AG08395 (cell line): ENCODE results near the gene SOD1.
A peak's percentile ranks its signal among the peaks of the same experiment; 100 is the strongest.
"Not testable (repeated sequence)": the region's sequence is repeated elsewhere in the genome, so short reads cannot be mapped to it uniquely, and the experiment has no call there.

Experiments used
- DNase-seq: peaks from one replicate; pipeline ENCODE4 v3.0.0; 2012; ENCODE audit warnings: mixed read lengths, low spot score

Gene SOD1

DNA sequence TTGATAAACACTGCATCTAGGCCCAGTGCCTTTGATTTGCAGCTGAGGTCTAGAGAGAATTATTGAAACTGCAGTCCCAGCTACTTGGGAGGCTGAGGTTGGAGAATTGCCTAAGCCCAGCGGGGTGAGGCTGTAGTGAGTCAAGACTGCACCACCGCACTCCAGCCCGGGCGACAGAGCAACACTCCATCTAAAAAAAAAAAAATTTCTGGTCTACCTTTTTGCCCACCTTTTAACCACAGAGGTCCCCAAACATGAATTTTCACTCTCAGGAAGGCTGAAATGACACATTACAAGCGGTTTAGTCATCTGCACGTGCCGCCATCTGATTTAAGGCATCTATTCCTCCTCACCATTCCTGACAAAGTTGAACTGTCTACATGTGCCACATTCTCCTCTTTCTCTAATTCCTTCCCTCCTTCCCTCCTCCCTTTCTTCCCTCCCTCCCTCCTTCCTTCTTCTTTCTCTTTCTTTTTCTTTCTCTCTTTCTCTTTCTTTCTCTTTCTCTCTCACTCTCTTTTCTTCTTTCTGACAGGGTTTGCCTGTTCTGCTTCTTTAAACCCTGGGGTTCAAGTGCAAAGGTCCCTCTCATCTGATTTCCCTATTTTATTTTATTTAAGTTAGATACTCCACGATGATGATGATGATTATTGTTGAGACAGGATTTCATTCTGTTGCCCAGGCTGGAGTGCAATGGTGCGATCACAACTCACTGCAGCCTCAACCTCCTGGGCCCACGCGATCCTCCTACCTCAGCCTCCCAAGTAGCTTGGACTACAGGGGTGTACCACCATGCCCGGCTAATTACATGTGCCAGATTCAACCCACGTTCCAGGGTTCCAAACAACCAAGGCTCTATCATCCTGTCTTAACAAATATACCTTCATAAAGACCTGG, 3.0 kb upstream of the SOD1 start:
- no peak for DNase-seq

DNA sequence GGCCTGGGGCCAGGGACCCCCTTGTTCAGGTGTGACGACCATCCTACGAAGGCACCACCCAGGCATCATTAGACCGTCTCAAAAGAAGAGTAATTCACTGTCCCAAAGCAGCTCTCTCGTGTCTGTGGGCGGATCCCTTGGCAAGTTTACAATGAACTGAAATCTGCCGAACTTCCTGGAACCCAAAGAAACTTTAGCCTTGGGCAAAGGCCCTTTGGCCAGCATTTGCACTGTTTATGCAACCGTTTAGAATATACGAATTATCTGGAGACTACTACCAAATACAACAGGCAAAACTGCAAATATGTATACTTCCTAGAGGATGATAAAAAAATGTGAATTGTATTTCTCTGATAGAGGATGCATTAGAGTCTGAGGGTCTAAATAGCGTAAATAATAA, 1.4 kb upstream of the SOD1 start:
- DNase-seq = no peak

DNA sequence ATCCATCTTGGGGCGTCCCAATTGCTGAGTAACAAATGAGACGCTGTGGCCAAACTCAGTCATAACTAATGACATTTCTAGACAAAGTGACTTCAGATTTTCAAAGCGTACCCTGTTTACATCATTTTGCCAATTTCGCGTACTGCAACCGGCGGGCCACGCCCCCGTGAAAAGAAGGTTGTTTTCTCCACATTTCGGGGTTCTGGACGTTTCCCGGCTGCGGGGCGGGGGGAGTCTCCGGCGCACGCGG, 282 bp upstream of the SOD1 start:
- no peak for DNase-seq

GRCh38 chr21:31660259-31660565, 719 bp downstream of the SOD1 start:
- peak; percentile 61 for DNase-seq

GRCh38 chr21:31660591-31660990, 1.1 kb downstream of the SOD1 start:
- DNase-seq = no peak

- no peak for DNase-seq
Measured at GRCh38 chr21:31663584-31664249, 4.2 kb downstream of the SOD1 start.

GRCh38 chr21:31665397-31665796, 5.9 kb downstream of the SOD1 start:
- DNase-seq = no peak

DNA sequence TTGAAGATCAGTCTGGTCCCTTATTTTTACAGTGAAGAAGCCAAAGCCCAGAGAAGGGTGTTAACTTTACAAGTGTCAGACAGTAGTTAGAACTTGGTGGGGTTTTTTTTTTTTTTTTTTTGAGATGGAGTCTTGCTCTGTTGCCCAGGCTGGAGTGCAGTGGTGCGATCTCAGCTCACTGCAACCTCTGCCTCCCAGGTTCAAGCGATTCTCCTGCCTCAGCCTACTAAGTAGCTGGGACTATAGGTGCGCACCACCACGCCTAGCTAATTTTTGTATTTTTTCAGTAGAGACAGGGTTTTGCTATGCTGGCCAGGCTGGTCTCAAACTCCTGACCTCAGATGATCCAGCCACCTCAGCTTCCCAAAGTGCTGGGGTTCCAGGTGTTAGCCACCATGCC, 6.4 kb downstream of the SOD1 start:
- not testable (repeated sequence) for DNase-seq

DNA sequence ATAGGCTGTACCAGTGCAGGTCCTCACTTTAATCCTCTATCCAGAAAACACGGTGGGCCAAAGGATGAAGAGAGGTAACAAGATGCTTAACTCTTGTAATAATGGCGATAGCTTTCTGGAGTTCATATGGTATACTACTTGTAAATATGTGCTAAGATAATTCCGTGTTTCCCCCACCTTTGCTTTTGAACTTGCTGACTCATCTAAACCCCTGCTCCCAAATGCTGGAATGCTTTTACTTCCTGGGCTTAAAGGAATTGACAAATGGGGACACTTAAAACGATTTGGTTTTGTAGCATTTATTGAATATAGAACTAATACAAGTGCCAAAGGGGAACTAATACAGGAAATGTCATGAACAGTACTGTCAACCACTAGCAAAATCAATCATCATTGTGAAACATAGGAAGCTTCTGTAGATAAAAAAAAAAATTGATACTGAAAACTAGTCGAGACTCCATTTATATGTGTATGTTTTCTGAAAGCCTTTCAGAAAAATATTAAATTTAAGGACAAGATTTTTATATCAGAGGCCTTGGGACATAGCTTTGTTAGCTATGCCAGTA, 7.0 kb downstream of the SOD1 start:
- no peak for DNase-seq

GRCh38 chr21:31667132-31667531, 7.6 kb downstream of the SOD1 start:
- DNase-seq = no peak

- no peak for DNase-seq
Measured at GRCh38 chr21:31667639-31668038, 8.1 kb downstream of the SOD1 start.

- no peak for DNase-seq
Measured at GRCh38 chr21:31668651-31669491, 9.4 kb downstream of the SOD1 start.

DNA sequence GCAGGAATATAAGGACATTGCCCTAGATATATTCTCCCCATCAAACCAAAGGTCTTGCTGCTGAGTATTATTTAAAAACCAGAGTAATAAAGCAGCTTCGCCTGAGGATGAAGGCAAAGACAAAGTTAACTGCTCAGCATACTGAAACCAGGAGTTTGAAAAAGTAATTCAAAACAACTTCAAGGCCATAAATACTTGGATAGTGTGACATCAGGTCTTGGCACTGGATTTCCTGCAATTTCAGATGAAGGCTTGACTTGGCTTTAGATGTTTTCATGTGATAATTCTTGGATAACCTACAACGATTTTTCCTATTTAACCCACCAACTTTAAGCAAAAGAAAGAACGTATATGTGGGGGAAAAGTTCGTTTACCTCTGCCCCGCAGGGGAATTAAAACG, 10.6 kb downstream of the SOD1 start:
- DNase-seq = no peak

GRCh38 chr21:31671146-31671716, 11.7 kb downstream of the SOD1 start:
- no peak for DNase-seq

DNA sequence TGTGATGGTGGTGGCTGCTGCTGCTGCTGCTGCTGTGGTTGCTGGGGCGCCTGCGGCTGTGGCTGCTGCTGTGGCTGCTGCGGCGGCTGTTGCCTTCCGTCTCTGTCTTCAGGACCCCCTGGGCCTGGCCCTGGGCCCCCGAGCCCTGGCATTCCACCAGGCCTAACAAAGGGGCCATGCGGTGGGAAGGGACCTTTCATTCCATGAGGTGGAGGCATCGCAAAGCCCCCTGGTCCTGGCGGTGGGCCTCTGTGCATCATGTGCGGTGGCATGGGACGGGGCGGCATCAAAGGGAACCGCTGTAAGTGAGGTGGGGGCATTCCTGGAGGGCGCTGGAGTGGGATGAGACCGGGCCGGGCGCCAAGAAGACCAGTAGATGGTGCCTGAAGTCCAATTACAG, 12.4 kb downstream of the SOD1 start:
- DNase-seq = no peak

DNA sequence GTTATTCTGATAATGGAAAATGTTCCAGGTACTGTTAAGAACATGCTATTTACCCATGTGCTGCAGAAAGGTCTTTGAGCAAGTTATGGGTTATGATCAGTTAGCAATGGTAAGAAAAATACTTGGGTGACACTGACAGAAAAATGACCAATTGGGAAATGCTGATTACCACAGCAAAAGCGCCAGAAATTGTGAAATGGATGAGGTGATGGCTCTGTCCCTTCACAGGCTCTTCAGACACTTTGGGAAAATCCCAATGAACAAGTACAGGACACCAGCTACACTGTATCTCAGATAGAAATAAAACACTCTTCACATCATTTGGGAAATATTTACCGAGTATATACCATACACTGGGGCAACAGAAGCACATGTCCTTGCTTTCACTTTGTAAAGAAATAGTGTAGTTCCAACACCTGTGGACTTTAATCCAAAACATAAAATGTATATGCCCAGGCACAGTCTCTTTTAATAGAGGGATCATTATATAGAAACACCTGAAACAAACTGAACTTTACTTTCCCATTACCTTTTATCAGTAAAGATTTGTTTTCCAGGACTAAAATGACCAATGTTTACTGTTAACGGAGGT, 13.9 kb downstream of the SOD1 start:
- DNase-seq = no peak

DNA sequence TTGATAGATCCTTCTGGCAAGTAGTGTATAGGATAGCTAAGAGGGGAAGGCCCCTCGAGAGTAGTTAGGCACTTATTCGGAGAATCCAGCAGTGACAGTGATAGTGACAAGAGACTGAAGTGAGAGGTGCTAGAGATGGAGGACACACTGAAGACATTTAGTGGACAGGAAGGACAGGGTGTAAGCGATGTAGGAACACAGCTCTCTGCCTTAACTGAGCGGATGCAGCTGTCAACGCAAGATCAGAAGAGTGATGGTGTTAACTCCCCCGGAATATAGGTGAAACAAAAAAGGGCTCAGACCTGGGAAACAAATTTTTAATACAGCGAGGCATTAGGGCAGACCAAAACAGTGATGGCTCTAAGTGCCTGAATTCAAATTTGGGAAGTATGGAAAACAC, 15.8 kb downstream of the SOD1 start:
- DNase-seq = no peak

GRCh38 chr21:31675960-31676359, 16.5 kb downstream of the SOD1 start:
- DNase-seq = no peak

DNA sequence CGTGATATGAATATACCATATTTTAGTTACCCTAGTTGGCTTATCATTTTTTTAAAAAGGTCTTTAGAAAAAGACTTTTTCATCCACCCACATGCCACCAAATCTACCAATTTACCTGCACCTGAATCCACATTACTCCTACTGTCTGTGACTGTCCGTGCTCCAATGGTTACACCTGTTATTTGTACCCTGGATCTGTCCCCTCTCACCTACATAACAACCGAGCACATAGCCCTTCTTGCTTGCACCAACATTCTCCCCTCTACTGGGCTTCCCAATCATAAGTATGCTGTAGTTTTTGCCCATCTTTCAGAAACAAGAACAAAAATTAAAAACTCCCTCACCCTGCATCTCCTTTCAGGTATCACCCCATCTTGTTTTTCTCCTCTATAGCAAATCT, 17.6 kb downstream of the SOD1 start:
- DNase-seq = no peak

DNA sequence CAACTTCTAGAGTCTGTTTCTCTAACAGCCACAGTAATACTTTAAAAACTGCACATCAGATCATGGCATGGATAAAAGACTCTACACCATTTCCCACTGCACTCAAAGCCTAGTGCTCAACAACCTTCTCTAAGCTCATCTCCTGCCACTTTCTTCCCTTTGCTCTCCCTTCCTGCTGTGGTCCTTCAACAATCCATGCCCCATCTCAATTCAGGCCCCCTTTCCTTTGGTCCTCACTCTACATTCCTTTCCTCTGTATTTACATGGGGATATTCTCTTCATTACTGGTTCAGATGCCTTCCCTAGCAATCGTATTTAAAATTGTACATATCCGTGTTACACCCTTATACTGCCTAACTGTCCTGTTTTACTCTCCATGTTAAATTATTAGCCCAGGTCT, 19.0 kb downstream of the SOD1 start:
- DNase-seq = no peak

GRCh38 chr21:31682620-31683019, 23.1 kb downstream of the SOD1 start:
- DNase-seq = peak; percentile 6

GRCh38 chr21:31683029-31683428, 23.5 kb downstream of the SOD1 start:
- no peak for DNase-seq
